ENCODE data around the gene SLC27A5.
"Not testable (repeated sequence)": the region's sequence is repeated elsewhere in the genome, so short reads cannot be mapped to it uniquely, and the experiment has no call there.

SLC27A5 gene

DNA sequence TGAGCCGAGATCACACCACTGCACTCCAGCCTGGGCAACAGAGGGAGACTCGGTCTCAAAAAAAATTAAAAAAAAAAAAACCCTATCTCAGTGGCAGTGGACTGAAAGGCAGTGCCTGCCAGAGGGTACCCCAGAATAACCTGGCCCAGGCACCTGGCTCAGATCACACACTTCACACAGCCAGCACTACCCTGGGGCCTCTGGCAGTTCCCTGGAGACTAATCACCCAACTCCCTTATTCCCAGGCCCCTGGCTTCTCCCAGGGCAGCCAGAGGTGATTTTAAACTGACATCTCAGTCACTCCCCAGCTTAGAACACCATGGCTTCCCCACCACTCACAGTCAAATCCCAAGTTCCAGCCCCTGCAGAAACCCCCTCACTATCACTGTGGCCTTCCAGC lies 3.5 kb upstream of the SLC27A5 start:
- no peak for DNase-seq (ENCODE audit: low read depth, low spot score)
- no peak overlapping the region for H3K4me3 ChIP-seq (ENCODE audit: low read depth, low read length)
- in situ Hi-C loops (cut with HindIII; ENCODE audit: low sequenced_read_pairs) = no loop called here
- TF ChIP-seq, protein P1, sequence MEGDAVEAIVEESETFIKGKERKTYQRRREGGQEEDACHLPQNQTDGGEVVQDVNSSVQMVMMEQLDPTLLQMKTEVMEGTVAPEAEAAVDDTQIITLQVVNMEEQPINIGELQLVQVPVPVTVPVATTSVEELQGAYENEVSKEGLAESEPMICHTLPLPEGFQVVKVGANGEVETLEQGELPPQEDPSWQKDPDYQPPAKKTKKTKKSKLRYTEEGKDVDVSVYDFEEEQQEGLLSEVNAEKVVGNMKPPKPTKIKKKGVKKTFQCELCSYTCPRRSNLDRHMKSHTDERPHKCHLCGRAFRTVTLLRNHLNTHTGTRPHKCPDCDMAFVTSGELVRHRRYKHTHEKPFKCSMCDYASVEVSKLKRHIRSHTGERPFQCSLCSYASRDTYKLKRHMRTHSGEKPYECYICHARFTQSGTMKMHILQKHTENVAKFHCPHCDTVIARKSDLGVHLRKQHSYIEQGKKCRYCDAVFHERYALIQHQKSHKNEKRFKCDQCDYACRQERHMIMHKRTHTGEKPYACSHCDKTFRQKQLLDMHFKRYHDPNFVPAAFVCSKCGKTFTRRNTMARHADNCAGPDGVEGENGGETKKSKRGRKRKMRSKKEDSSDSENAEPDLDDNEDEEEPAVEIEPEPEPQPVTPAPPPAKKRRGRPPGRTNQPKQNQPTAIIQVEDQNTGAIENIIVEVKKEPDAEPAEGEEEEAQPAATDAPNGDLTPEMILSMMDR (IDR thresholded peaks at IDR 0.05; ENCODE audit: low read depth, low read length) = no peak

DNA sequence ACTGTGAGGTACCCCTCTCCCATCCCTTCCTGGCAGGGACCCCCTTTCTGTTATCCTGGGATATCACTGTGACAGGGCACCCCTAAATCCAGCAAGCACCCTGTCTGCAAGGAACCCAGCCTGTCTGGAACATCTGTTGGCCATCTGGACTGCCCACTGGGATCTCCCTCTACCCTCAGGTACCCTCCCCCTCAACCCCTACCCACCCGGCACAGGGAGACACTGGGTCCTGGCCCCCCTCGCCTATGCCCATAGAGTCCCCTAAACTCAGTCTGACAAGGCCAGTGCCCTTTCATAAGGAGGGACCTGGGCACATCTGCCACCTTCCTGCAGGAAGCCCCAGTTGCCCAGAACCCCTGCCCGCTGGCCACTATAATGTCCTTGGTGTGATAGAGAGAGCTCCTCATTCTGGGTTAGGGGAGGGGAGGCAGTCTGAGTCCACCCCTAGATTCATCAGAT lies 2.8 kb upstream of the SLC27A5 start:
- in situ Hi-C loops (cut with HindIII; ENCODE audit: low sequenced_read_pairs) = no loop called here
- peak overlapping the region; percentile 37 for H3K4me3 ChIP-seq (ENCODE audit: low read depth, low read length)
- TF ChIP-seq, protein P1 (IDR thresholded peaks at IDR 0.05; ENCODE audit: low read depth, low read length) = no peak
- DNase-seq (ENCODE audit: low read depth, low spot score) = no peak

DNA sequence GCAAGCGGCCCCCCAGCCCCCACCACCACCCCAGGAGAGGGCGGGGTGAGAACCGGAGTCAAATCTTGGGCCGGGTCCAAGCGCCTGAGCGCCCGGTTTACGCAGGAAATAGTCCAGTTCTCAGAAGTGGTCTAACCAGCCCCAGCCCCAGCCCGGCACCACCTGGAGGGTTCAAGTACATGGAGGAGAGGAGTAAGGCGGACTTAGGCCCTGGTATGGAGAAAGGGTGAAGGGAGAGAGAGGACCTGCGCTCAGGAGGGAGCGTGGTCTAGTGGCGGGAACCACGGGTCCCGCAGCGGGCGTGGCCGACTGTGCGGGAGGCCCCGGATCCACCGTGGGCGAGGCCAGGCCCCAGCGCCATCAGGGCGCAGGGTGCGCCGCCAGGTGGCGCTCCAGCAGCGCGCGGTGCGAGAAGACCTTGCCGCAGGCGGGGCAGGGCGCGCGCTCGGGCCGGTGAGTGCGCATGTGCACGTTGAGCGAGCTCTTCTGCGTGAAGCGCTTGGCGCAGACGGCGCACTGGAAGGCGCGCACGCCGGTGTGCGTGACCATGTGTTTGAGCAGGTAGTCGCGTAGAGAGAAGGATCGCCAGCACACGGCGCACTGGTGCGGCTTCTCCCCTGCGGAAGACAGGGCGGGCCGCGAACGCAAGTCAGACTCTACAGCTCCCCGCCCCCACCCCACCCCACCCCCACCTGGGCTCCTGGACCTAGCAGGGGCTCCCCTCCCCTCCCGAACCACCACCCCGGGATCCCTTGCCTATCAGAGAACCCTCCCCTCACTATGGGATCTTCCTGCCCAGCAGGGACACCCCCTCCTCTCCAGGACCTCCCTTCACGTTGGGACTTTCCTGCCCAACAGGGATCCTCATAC lies 2.1 kb upstream of the SLC27A5 start:
- peak overlapping the region; percentile 37 for H3K4me3 ChIP-seq (ENCODE audit: low read depth, low read length)
- DNase-seq (ENCODE audit: low read depth, low spot score) = peak; percentile 89
- in situ Hi-C loops (cut with HindIII; ENCODE audit: low sequenced_read_pairs) = no loop called here
- TF ChIP-seq, protein P1 (IDR thresholded peaks at IDR 0.05; ENCODE audit: low read depth, low read length) = peak; percentile 74

DNA sequence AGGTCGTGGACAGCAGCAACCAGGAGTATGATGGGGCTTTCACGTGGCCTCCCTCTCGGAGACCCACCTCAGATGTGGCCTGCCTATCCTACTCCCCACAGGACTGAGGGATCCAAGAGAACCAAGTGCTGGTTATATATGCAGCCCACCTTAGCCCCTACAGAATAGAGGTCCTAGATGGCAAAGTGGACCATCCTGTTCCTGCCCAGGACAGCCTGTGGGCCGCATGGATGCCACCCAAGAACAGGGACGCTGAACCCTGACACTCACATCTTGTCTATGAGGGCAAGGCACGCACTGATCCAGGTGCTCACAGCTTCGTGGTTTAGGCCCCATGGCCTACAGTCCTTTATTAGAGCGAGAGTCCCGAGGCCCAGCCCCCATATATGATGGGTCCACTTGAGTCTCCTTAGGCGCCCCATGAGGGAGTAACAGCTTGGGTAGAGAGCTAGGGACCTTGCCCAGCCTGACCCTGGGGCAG lies 1.5 kb upstream of the SLC27A5 start:
- in situ Hi-C loops (cut with HindIII; ENCODE audit: low sequenced_read_pairs) = no loop called here
- H3K4me3 ChIP-seq (ENCODE audit: low read depth, low read length) = no peak overlapping the region
- no peak for DNase-seq (ENCODE audit: low read depth, low spot score)
- TF ChIP-seq, protein P1 (IDR thresholded peaks at IDR 0.05; ENCODE audit: low read depth, low read length) = no peak

GRCh38 chr19:58510084-58510862 lies 1.5 kb downstream of the SLC27A5 start:
- in situ Hi-C loops (cut with HindIII; ENCODE audit: low sequenced_read_pairs) = no loop called here
- TF ChIP-seq, protein P1 (IDR thresholded peaks at IDR 0.05; ENCODE audit: low read depth, low read length) = no peak
- H3K4me3 ChIP-seq (ENCODE audit: low read depth, low read length) = no peak overlapping the region
- DNase-seq (ENCODE audit: low read depth, low spot score) = no peak

GRCh38 chr19:58509731-58510083 lies 2.1 kb downstream of the SLC27A5 start:
- TF ChIP-seq, protein P1 (IDR thresholded peaks at IDR 0.05; ENCODE audit: low read depth, low read length) = no peak
- in situ Hi-C loops (cut with HindIII; ENCODE audit: low sequenced_read_pairs) = no loop called here
- no peak for DNase-seq (ENCODE audit: low read depth, low spot score)
- H3K4me3 ChIP-seq (ENCODE audit: low read depth, low read length) = no peak overlapping the region

GRCh38 chr19:58507602-58508223 lies 4.1 kb downstream of the SLC27A5 start:
- H3K4me3 ChIP-seq (ENCODE audit: low read depth, low read length); in situ Hi-C loops (cut with HindIII; ENCODE audit: low sequenced_read_pairs); DNase-seq (ENCODE audit: low read depth, low spot score): not testable (repeated sequence)
